RPMI7951 (cell line): ENCODE results near the gene TIAM2. TPM values are rescaled to one million over a fixed set of nuclear protein-coding genes. Genes with fewer than 3 reads are reported as not detected.
"Not testable (repeated sequence)": the region's sequence is repeated elsewhere in the genome, so short reads cannot be mapped to it uniquely, and the experiment has no call there.

Experiments used
- DNase-seq: peaks from one replicate; pipeline ENCODE4 v3.0.0-alpha.2; 2012; ENCODE audit warnings: low read depth
- total RNA-seq: library from RNA; depleted of rRNA; stranded (reverse); fragments of >200 nt; shearing (Covaris generic); gene quantifications from 2 replicates; pipeline ENCODE4 v1.2.3, GENCODE V29; 2014

Gene TIAM2
- total RNA-seq, 1 experiment from 2014 or later, result 18.3 TPM

DNA sequence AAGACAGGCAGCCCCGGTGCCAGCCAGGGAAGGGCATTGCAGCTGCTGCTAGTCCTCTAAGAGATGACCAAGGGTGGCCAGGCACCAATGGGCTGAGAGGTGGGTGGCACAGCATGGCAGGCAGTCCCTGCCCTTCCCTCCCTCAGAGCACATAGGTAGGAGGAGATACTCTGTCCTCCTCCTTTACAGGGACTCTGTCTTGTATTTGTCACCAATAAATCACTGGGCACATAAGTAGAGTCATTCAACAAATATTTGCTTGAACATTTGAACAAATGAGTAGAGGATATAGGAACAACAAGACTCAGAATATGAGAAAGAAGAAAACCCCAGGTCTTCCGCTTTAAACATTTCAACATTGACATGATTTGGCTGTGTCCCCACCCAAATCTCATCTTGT is 199.3 kb downstream of the TIAM2 start:
- DNase-seq, result no peak

DNA sequence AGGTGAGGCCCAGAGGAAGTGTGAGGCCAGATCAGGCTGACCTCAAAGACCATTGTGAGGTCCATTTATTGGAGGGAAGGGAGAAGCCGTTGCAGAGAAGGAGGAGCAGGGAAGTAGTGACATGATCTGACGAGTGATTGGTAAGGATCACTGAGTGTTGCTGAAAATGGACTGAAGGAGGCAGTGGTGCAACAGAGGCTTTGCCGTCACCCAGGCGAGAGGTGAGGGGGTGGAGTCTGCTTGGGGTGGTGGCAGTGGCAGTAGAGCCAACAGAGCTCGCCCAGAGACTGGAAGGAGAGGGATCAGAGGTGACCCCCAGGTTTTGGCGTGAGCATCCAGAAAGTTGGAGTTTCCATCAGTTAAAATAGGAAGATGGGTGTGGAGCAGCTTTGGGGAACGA is 200.8 kb downstream of the TIAM2 start:
- DNase-seq, result no peak

DNA sequence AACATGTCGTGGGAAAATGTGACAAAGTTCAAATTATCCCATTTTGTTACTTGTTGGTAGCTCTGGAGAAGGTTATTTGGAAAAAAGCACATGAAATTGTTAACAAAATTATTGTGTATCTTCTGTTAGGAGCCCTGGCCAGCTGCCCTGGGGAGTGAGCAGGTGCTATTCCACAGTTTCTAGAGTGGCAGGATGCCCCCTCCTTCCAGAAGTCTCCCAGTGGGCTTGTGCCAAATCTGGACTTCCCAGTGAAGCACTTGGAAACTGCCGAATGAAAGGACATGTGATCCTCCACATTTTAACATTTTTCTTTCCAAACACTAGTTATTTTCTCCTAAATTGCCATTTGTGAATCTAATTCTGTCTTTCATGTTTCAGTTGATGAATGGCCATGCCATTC is 201.8 kb downstream of the TIAM2 start:
- DNase-seq, result no peak

DNA sequence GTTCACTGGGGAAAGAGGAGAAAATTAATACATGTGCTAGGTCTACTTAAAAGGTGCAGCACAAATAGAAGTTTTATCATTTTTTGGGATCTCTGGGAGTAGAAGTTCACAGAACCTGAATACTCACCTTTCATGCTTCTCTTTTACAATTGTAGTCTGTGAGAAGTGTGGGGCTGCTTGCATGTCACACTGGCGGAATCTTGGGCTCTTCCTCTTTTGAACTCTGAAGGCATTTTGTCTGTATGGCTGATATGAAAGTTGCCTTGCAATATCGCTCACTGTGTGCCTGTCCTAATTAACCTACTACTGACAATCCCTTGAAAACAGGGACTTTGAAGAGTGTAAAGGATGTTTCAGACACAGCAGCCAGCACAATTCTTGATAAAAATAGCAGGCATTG is 202.8 kb downstream of the TIAM2 start:
- no peak for DNase-seq

DNA sequence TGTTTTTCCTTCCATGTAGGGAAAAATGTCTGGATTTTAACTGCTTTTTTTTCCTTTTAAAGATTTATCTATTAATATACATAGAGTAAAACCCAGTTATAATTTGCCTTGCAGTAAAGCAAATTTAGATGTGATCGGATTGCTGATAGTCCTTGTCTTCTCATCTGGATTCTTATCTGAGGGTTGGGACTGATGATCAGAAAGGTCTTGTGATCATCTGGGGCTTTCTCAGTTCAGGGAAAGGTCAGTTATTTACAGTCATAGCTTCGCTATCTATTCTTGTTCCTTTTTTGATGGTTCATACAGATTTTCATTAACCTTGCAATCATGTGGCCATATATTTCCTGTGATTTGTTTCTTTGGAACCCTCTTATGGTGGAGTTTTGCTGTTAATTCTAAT is 204.9 kb downstream of the TIAM2 start:
- DNase-seq, result no peak

DNA sequence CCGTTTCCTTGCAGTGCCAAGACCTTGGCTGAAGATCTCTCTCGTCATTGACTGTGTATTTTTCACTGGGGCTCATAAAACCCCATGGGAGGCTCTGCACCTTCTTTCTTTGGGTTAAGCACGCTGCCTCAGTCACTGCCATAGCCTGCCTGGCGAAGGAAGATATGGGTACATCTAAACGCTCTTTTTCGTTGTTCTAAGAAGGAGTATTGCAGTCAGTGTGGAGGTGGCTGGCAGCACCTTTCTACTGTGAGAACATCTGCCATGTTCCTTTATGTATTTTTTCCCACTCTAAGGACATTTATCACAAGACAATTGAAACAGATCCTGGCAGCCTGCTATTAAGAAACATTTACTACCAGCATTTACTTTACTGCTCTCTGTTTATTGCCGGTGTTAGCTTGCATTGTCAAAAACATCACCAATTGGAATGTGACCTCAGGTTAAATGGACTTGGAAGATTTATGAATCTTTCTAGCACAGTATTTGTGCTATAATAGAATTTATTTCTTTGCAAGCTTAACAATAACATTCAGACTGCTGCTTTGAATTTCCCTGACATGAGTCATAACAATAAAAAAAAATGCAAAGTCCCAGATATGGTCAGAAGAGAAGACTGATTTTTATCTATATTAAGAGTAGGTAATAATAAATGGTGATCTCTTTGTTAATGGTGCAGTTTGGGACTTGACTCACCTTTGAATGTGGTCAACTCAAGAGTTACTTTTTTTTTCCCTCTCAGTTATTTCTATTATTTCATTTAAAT is 206.5 kb downstream of the TIAM2 start:
- DNase-seq, result peak; percentile 75

DNA sequence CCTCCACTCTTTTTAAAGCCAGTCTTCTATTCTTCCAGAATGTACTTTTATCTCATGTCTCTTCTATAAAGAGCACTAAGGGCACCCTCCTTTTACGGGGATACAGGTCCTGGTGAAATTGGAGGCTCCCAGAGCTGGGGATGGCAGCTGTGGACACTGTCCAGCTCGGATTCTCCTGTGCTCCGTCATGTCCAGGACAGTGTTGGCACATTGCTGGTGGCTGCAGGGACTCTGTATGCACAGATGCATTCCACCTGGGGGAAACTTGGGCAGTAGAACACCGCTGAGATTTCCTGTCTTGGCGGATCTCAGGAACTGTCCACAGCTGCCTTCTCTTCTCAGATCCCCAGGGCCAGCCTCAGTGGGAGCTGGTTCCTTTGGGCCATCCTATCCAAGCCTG is 212.1 kb downstream of the TIAM2 start:
- DNase-seq, result no peak

DNA sequence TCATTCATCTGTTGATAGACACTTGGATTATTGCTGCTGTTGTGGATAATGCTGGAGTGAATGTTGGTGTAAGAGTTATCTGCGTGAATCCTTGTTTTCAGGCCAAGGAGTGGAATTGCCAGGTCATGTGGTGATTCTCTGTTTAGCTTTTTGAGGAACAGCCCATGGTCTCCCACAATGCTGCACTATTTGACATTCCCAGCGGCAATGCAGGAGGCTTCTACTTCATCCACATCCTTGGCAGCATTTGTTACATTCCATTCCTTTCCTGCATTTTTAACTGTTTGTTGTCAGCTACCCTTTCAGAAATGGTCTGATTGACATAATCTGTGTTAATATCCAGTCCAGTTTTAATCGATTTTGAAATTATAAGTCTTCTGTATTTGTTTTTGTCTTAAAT is 217.0 kb downstream of the TIAM2 start:
- no peak for DNase-seq

DNA sequence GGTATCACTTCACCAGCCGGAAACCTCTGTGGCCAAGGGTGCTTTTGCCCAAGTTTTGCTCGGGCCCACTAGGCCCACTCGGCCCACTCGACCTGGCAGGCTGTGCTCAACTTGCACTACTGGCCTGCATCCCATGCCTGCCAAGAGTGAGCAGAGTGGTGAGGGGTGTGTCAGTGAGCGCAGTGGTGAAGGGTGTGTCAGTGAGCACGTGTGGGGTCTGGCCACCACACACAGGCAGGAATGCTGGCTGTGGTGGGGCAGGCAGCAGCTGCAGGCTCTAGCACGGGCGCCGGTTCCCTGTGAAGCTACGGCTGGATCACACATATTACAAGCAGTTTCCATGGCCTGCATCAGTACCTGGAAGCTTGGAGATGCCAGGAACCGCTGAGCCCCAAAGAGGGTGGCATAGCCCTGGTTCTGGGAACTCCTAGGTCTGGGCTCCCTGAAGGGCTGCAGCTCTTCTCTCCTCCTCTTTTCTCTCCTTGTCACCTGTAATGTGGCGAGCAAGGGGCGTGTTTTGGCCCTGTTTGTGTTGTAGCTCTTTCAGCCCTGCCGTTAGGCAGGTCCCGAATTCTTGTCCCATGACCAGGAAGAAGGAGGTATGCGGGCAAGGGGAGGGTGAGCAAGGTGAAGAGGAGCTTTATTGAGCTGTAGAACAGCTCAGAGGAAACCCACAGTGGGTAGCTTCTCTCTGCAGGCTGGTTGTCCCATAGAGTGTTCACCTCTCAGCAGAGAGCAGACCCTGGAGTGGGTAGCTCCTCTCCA is 217.7 kb downstream of the TIAM2 start:
- DNase-seq, result no peak

DNA sequence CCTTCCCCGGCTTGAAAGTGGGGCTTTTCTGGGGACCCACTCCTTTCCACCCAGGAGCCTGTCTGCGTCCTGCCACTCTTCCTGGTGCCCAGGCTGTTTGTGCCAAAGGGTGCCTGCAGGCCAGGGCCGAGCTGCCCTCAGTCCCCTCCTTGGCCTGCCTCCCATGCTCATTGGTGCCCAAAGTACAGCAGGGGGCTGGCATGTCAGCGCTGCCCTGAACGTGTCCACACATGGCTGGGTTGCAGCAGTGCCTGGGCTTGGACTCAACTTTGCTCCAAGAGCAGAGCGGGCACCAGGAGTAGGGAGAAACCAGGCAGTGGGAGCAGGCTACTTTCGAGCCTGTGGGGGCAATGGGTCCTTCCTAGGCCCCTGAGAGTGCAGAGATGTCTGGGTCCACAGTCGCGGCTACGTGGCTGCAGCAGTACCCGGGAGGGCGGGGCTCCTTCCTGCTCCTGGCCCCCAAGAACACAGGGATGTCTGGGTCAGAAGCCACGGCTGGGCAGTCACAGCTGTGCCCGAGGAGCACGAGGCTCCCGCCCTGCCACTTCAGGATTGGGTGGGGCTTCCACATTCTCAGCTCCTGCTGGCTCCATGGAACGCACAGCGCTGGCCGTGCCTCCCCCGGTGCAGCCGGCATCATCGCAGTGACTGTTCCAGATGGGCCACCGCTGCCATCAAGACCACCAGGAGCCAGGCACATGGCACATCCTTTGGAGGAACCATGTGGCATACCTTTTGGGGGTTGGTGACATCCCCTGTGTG is 218.7 kb downstream of the TIAM2 start:
- DNase-seq, result no peak

DNA sequence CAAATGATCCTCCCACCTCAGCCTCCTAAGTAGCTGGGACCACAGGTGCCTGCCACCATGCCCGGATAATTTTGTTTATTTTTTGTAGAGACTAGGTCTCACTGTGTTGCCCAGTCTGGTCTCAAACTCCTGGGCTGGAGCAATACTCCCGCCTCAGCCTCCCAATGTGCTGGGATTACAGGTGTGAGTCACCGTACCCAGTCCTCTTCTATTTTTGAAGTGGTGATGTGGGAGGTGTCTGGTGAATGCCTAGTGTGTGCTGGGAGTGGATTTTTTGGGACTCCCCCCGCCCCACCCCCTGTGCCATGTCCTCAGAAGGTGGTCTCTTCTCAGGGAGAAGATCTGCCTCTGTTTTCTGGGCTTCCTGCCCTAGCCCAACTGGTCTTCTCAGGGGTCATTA is 220.8 kb downstream of the TIAM2 start:
- no peak for DNase-seq

DNA sequence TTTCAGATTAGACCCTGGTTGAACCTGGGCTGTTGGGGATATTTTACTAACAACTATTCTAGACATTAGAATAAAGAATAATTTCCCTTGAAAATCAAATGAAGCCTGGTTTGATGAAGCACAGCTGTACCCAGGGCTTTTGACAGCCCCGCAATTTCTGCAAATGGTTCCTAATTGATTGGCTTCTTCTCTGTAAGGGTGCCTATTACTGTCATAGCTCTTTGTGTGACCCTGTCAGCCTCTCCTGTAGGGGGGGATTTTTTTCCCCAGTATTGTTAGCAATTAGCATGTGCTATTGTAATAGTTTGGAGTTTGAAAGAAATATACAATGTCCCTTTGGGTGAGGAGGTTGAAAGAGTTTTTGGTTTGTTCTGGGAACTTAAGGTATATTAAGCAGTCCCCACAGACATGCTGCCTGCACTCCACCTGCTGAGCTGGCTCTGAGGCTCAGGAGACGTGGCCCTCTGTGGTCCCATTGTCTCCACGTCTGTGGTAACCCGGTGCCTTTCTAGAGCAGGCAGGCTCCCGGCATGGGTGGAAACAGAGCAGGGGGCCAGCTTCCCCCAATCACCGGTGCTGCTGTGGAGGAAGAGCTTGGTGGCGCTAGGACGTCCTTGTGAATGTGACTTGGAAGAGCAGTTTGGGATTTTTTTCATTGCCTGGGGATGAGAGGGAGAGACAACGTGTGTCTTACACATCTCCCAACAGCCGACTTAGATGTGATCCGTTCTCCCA is 221.4 kb downstream of the TIAM2 start:
- no peak for DNase-seq

DNA sequence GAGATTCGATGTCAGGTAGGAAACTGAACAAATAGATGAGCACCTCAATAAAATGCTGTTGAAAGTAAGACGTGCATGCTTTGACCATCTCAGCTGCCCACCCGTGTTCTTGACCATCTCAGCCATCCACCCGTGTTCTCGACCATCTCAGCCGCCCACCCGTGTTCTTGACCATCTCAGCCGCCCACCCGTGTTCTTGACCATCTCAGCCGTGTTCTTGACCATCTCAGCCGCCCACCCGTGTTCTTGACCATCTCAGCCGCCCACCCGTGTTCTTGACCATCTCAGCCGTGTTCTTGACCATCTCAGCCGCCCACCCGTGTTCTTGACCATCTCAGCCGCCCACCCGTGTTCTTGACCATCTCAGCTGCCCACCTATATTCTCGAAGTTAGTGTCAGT is 223.6 kb downstream of the TIAM2 start:
- DNase-seq, result not testable (repeated sequence)

DNA sequence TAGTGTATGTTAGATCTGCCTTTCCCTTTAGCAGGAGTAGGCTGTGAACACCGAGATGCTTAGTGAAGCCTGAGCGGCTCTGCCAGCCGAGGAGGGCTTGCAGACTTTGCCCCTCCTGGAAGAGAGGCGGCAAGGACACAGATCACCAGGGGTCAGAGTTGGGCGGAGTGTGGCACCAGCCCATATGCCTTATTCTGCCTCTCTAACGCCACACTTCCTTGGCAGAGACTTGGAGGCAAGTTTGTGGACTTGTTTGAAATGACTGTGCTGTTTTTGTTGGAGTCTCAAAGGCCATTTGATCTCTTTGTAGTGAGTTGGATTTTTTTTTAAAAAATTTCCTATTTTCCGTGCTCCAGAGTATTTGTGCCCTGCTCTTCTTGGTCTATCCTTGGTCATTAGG is 224.2 kb downstream of the TIAM2 start:
- no peak for DNase-seq

DNA sequence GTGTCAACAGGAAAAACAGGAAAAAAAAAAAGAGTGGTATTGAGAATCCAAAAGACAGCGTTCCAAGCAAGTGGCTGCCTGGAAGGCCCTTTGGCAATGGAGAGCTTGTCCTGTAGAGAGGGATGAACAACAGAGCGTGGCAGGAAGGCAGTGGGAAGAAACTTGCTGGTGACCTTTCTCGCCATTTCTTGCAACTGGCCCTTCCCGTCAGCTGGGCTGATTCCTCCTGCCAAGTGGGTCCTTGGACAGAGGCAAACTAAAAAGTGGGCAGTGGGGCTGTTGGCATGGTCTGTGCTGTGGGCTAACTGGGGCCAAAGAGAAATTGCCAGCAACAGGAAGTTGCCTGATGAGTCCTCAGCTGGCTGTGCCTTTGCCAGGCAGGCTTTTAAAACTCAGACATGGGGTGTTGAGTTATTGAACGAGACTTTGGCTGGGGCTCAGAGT is 224.8 kb downstream of the TIAM2 start:
- no peak for DNase-seq

DNA sequence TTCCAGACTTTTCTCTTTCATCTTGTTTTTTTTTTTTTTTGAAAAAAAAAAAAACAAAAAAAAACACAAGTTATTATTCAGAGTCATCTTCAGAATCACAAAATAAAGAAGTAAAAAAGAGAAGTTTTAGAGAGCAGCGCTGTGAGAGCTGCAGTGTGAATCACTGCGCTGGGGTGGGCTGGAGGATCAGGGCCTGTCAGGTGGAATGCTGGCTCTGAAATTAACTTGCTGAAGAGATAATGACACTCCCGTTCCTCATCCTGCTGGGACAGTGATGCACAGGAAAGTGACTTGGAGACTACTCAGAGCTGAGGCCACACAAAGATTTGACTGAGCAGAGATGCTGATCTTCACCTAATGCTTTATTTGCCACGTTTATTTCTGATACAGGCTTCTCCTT is 226.0 kb downstream of the TIAM2 start:
- no peak for DNase-seq

DNA sequence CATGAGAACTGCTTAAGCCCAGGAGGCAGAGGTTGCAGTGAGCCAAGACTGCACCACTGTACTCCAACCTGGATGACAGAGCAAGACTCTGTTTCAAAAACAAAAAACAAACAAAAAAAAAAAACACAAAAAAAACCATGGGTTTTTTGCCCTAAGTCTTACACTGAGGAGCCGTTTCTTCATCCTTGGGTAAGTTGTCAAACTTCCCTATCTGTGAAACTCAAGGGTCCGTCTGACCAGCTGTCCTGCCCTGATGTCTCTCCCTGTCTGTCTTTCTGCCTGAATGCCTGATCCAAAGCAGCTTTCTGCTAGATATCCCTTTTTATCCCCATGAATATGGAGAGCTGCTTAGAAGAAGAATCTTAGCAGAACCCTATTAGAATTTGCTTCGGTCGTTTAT is 227.4 kb downstream of the TIAM2 start:
- DNase-seq, result no peak

DNA sequence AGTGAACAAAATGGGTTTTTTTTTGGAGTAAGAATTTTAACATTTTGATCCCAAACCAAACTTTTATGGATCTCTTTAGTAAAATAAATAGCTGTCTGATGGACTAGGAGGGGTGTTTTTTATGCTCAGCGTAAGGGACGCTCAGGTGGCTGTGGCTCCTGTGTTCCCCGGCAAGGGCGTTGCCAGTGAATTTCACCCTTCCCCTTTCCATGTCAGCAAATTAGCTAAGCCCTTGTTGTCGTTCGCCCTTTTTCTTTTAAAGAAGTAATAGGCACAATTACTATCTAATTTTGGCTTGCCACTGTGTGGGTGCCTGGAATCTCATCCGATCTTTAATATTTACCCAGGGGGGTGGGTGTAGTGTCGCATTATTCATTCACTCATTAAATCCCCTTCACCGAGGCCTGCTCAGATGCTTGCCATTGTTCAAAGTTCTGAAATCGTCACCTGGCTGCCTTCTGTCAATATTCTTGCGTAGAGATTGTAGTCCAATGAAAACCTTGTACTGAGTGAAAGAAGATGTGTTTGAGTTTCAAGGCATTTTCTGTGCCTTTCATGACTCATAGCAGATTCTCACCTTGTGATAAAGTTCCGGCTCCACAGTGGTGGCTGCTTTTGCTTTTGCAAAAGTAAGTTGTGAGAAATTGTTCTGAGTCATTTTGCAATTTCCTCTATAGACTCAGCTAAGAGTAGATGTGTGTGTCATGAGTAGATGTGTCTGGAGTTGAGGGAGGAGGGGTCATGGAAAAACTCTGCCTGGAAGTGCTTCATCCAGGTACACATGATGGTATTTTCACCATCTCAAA is 228.7 kb downstream of the TIAM2 start:
- DNase-seq, result peak; percentile 83

DNA sequence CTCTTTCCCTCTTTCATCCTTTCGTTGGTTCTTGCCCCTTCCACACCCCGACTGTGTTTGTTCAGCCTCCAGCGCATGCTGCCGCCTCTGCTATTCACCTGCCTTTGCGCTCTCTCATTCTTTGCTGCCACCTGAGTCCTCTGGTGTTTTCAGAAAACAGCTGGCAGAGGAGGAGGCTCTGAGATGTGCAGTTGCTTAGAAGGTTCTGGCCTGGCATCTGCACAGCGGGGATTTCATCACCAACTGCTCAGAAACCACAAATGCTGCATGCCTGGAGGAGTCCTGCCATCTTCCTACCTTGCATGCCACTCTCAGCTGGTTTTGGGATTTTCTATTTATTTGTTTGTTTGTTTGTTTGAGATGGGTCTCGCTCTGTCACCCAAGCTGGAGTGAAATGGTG is 229.5 kb downstream of the TIAM2 start:
- peak; percentile 40 for DNase-seq

DNA sequence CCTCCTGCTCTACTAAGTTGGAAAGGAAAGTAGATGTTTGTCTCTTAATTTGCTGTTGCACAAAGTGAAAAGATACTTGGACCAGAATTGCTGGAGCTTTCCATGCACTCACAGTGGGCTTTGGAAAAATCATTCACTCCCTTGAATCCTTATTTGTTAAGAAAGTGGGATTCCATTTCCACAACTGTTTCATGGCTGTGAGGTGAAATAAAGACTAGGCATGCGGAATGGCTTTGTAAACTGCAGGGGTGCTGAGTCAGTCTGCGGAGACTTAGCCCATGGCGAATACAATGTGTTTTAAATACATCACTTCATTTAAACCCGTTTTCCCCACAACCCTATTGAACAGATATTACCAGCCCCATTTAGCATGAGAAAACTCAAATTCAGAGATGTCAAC is 231.9 kb downstream of the TIAM2 start:
- DNase-seq, result no peak

DNA sequence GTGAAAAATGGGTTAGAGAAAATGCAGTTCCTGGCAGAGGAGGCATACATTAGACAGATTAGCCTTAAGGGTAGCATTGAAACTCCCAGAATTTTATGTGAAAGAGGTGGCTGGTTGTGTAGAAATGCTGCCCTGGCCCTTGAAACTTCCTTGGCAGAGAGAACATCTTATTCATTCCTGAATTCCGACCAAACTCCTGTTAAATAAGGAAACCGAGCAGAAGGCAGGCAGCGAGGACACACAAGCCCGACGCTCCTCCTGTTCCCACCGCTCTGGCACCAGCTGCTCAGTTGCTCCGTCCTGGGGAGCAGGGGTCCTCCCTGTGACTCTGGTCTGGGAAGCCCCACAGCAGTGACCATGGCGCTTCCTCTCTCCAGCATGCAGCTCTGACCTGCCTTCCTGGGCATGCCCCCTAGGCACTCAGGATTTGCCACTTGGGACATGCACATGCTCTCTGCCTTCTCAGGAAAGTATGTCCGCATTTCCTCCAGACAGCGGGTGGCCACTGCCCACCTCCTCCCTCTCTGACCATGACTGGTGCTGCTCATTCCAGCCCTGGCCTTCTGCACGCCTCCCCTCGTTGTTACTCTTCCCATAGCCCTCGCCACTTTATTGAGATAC is 233.5 kb downstream of the TIAM2 start:
- no peak for DNase-seq
